Thymus (tissue), 11 donors: Measurements from ENCODE around the gene ATPAF1. TPM values are rescaled to one million over a fixed set of nuclear protein-coding genes. Genes with fewer than 3 reads are reported as not detected.

Experiments used
- DNase-seq, 9 donors: peaks; one replicate each; pipeline ENCODE4 v3.0.0-alpha.2; 2013; ENCODE audit warnings: low spot score in 9 of 9, low read depth in 6 of 9, missing footprints in 1 of 9
- H3K27ac ChIP-seq, 2 donors: one replicate each; pipeline ENCODE4 v1.5.1; 2013; ENCODE audit warnings: control low read depth in 1 of 2, low read depth in 1 of 2, low read length in 1 of 2, mild to moderate bottlenecking in 1 of 2, moderate library complexity in 1 of 2
- H3K27me3 ChIP-seq, 2 donors: one replicate each; pipeline ENCODE4 v1.5.1; 2013; ENCODE audit warnings: low read length in 1 of 2; ENCODE audit not compliant: control insufficient read depth in 2 of 2, insufficient read depth in 1 of 2
- H3K36me3 ChIP-seq, 2 donors: one replicate each; pipeline ENCODE4 v1.5.1; 2013; ENCODE audit warnings: low read length in 1 of 2, mild to moderate bottlenecking in 1 of 2, moderate library complexity in 1 of 2; ENCODE audit not compliant: control insufficient read depth in 2 of 2, insufficient read depth in 2 of 2
- H3K4me1 ChIP-seq, 2 donors: one replicate each; pipeline ENCODE4 v1.5.1; 2013; ENCODE audit warnings: low read length in 2 of 2; ENCODE audit not compliant: control insufficient read depth in 2 of 2, insufficient read depth in 2 of 2
- H3K4me3 ChIP-seq, 2 donors: one replicate each; pipeline ENCODE4 v1.5.1; 2013; ENCODE audit warnings: low read length in 2 of 2, control low read depth in 1 of 2, mild to moderate bottlenecking in 1 of 2
- H3K9me3 ChIP-seq, 2 donors: one replicate each; pipeline ENCODE4 v1.5.1; 2013; ENCODE audit warnings: low read length in 1 of 2, mild to moderate bottlenecking in 1 of 2; ENCODE audit not compliant: control insufficient read depth in 2 of 2, insufficient read depth in 1 of 2
- WGBS: extraction: QIAGEN DNeasy Blood & Tissue Kit; methylation state at CpG from one replicate; pipeline ENCODE4 v1.1.7; 2013; 5-methylcytosine and 5-hydroxymethylcytosine counted together
- polyA plus RNA-seq: library from polyadenylated mRNA; stranded (reverse); fragments of 200-250 nt; gene quantifications from one replicate; pipeline ENCODE4 v1.2.3, GENCODE V29; 2013
- total RNA-seq: library from RNA; stranded (reverse); fragments of 120-200 nt; gene quantifications from one replicate; pipeline ENCODE4 v1.2.4, GENCODE V29; 2013
- donor health status: healthy.

ATPAF1 gene
- total and polyA plus RNA-seq, 2 donors: 34.6 to 53.4 TPM

GRCh38 chr1:46583494-46583893 lies 84.7 kb downstream of the ATPAF1 start:
- H3K27me3 ChIP-seq: no peaks in the 10 kb centered on the region
- DNase-seq: no peak
- 98% methylated on average over 5 of the region's 5 CpGs for WGBS
- peaks cover 51% of the 10 kb centered on the region in 2 donors for H3K36me3 ChIP-seq
- H3K9me3 ChIP-seq: no peaks in the 10 kb centered on the region
- no peak overlapping the region for H3K4me3 ChIP-seq
- H3K4me1 ChIP-seq: peaks cover 0 to 3% of the 10 kb centered on the region in 2 donors
- no peak overlapping the region for H3K27ac ChIP-seq

DNA sequence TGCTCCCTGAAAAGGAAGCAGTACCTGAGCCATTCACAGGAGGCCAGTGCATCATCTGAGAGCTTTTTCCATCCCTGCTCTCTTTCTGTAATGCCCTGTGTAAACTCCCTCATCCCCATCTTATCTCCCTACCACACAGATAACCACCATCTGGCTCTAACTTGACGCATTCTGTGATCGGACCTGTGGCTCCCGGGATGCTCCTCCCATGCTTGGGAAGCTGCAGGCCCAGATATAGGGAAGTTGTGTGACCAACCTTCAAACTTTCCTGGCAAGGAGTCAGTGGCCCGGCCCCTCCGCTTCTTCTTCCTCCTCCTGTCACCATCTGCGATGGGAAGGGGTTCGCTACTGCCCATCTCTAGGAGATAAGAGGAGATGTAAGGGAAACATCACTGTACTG lies 85.2 kb downstream of the ATPAF1 start:
- Histone ChIP-seq H3K27ac (no peak overlapping the region), H3K27me3 (no peaks in the 10 kb centered on the region), H3K4me3 (no peak overlapping the region), H3K36me3 (peaks cover 53 to 55% of the 10 kb centered on the region in 2 donors), H3K4me1 (peaks cover 0 to 3% of the 10 kb centered on the region in 2 donors), H3K9me3 (no peaks in the 10 kb centered on the region)
- 96% methylated on average over 7 of the region's 7 CpGs for WGBS
- DNase-seq: no peak

Other genes starting within 250 kb of the ATPAF1 start
- gene DMBX1, start 178.5 kb downstream of the ATPAF1 start, total RNA-seq: 0.05 TPM
- gene DMBX1, start 178.5 kb downstream of the ATPAF1 start, polyA plus RNA-seq: 0.21 TPM
- not detected for gene KNCN, start 116.7 kb downstream of the ATPAF1 start, total RNA-seq
- 0.05 TPM for gene KNCN, start 116.7 kb downstream of the ATPAF1 start, polyA plus RNA-seq
- 20.1 TPM for gene MKNK1, start 64.1 kb downstream of the ATPAF1 start, total RNA-seq
- gene MKNK1, start 64.1 kb downstream of the ATPAF1 start, polyA plus RNA-seq: 62.2 TPM
- gene MOB3C, start 51.6 kb downstream of the ATPAF1 start, total RNA-seq: 7.5 TPM
- 16.2 TPM for gene MOB3C, start 51.6 kb downstream of the ATPAF1 start, polyA plus RNA-seq
- gene TEX38, start 3.5 kb upstream of the ATPAF1 start, total RNA-seq: not detected
- gene TEX38, start 3.5 kb upstream of the ATPAF1 start, polyA plus RNA-seq: 0.14 TPM
- gene EFCAB14, start 50.8 kb upstream of the ATPAF1 start, total RNA-seq: 63.6 TPM
- gene EFCAB14, start 50.8 kb upstream of the ATPAF1 start, polyA plus RNA-seq: 30.6 TPM
- gene CYP4B1, start 130.7 kb upstream of the ATPAF1 start, total RNA-seq: 1.1 TPM
- gene CYP4B1, start 130.7 kb upstream of the ATPAF1 start, polyA plus RNA-seq: 26.5 TPM